OCI-LY3 (cell line): ENCODE measurements around the gene B3GNT2.
A peak's percentile ranks its signal among the peaks of the same experiment; 100 is the strongest.
"Not testable (repeated sequence)": the region's sequence is repeated elsewhere in the genome, so short reads cannot be mapped to it uniquely, and the experiment has no call there.

Experiments
- H2AFZ ChIP-seq: fragments of 200-600, 300-600 bp; shearing (Covaris generic); 2 replicates; pipeline ENCODE4 v1.6.0; 2014; ENCODE audit warnings: antibody characterized with exemption, low read depth, low read length
- H3K27ac ChIP-seq: fragments of 200-600, 300-600 bp; sonication (generic); 2 replicates; pipeline ENCODE4 v1.5.1; 2014; ENCODE audit warnings: mild to moderate bottlenecking, low read length, moderate library complexity, mixed read lengths
- H3K27me3 ChIP-seq: fragments of 200-600, 300-600 bp; sonication (generic); 2 replicates; pipeline ENCODE4 v1.6.1; 2014; ENCODE audit warnings: low read depth, low read length, mixed read lengths
- H3K36me3 ChIP-seq: fragments of 200-600, 300-600 bp; sonication (generic); replicated peaks from 2 replicates; pipeline ENCODE3; 2014; ENCODE audit warnings: low read depth, low read length, mixed read lengths
- H3K4me1 ChIP-seq: fragments of 300-600, 200-600 bp; sonication (generic); 2 replicates; pipeline ENCODE4 v1.6.1; 2014; ENCODE audit warnings: low read length, mixed read lengths
- H3K4me2 ChIP-seq: fragments of 200-600, 300-600 bp; sonication (generic); 2 replicates; pipeline ENCODE4 v1.6.1; 2014; ENCODE audit warnings: low read length, mixed read lengths
- H3K4me3 ChIP-seq: fragments of 300-600, 200-600 bp; sonication (generic); 2 replicates; pipeline ENCODE4 v1.5.1; 2014; ENCODE audit warnings: antibody characterized with exemption, mild to moderate bottlenecking, low read length, moderate library complexity
- H3K79me2 ChIP-seq: fragments of 300-600, 200-600 bp; shearing (Covaris generic); 2 replicates; pipeline ENCODE4 v1.6.1; 2014; ENCODE audit warnings: mild to moderate bottlenecking, low read length, mixed read lengths
- H3K9ac ChIP-seq: fragments of 300-600, 200-600 bp; shearing (Covaris generic); 2 replicates; pipeline ENCODE4 v1.6.0; 2014; ENCODE audit warnings: mild to moderate bottlenecking, low read length, moderate library complexity
- H3K9me3 ChIP-seq: fragments of 200-600, 300-600 bp; shearing (Covaris generic); 2 replicates; pipeline ENCODE4 v1.6.1; 2014; ENCODE audit warnings: low read length, mixed read lengths; ENCODE audit not compliant: insufficient read depth
- H4K20me1 ChIP-seq: fragments of 200-600, 300-600 bp; sonication (generic); 2 replicates; pipeline ENCODE4 v1.6.1; 2016; ENCODE audit warnings: low read length, mixed read lengths; ENCODE audit not compliant: insufficient read depth
- CTCF ChIP-seq: fragments of 200-600, 300-600 bp; sonication (generic); IDR thresholded peaks from 2 replicates; pipeline ENCODE4 v1.5.1; 2014; ENCODE audit warnings: antibody characterized with exemption, low read length, low read depth
- EZH2phosphoT487 ChIP-seq: fragments of 200-600 bp; shearing (Covaris generic); IDR thresholded peaks from 2 replicates; pipeline ENCODE4 v1.6.1; 2018; ENCODE audit warnings: antibody characterized with exemption, mixed run types, low read depth

B3GNT2 gene

GRCh38 chr2:62195421-62196277 lies at the start of gene B3GNT2:
B3GNT2 (plus strand) TSS chr2:62196115; CDS start chr2:62222221, 26,106 bp downstream.
- Histone ChIP-seq H3K9ac (peak within 1 kb of the TSS; percentile 95), H4K20me1 (peaks cover 20% of the 10 kb centered on the region), H2AFZ (peak within 1 kb of the TSS; percentile 27), H3K27ac (peak within 1 kb of the TSS; percentile 88), H3K4me2 (peak within 1 kb of the TSS; percentile 89), H3K36me3 (no peaks in the 10 kb centered on the region), H3K9me3 (no peaks in the 10 kb centered on the region), H3K4me3 (peak within 1 kb of the TSS; percentile 96), H3K79me2 (peaks cover 57% of the 10 kb centered on the region), H3K4me1 (peaks cover 23% of the 10 kb centered on the region), H3K27me3 (no peaks in the 10 kb centered on the region)
- TF ChIP-seq CTCF: no peak
- TF ChIP-seq EZH2phosphoT487: no peak

- not testable (repeated sequence) for H3K79me2 ChIP-seq, H3K9me3 ChIP-seq, H3K36me3 ChIP-seq, H3K9ac ChIP-seq, H3K27me3 ChIP-seq, H4K20me1 ChIP-seq, H2AFZ ChIP-seq, H3K27ac ChIP-seq
- Histone ChIP-seq H3K4me3 (peak overlapping the region; percentile 62), H3K4me1 (peaks cover 26% of the 10 kb centered on the region), H3K4me2 (peak overlapping the region; percentile 78)
These were observed 49.1 kb upstream of the B3GNT2 start for GRCh38 chr2:62146790-62147189.

GRCh38 chr2:62147610-62148301 lies 48.2 kb upstream of the B3GNT2 start:
- Histone ChIP-seq H3K9ac (no peak overlapping the region), H3K4me3 (no peak overlapping the region), H3K4me1 (peaks cover 20% of the 10 kb centered on the region), H3K27me3 (no peaks in the 10 kb centered on the region), H3K27ac (no peak overlapping the region), H3K79me2 (no peaks in the 10 kb centered on the region), H3K36me3 (no peaks in the 10 kb centered on the region), H4K20me1 (no peaks in the 10 kb centered on the region), H3K9me3 (no peaks in the 10 kb centered on the region), H3K4me2 (no peak overlapping the region), H2AFZ (no peak overlapping the region)
- TF ChIP-seq EZH2phosphoT487: no peak
- TF ChIP-seq CTCF: no peak

GRCh38 chr2:62149708-62150107 lies 46.2 kb upstream of the B3GNT2 start:
- Histone ChIP-seq H3K9ac (no peak overlapping the region), H4K20me1 (no peaks in the 10 kb centered on the region), H3K36me3 (no peaks in the 10 kb centered on the region), H3K4me1 (peaks cover 19% of the 10 kb centered on the region), H2AFZ (no peak overlapping the region), H3K27me3 (no peaks in the 10 kb centered on the region), H3K27ac (no peak overlapping the region), H3K79me2 (no peaks in the 10 kb centered on the region), H3K9me3 (no peaks in the 10 kb centered on the region), H3K4me2 (no peak overlapping the region), H3K4me3 (no peak overlapping the region)
- TF ChIP-seq EZH2phosphoT487 (no peak), CTCF (no peak)
